ENCODE data around the gene LRIG3. TPM values are rescaled to one million over a fixed set of nuclear protein-coding genes. Genes with fewer than 3 reads are reported as not detected.

The LRIG3 gene
- total RNA-seq, 4 donors from 2014 or later: 42.4 to 56.5 (median 50.4) TPM

GRCh38 chr12:58883576-58884334, 36.5 kb downstream of the LRIG3 start:
- Histone ChIP-seq H3K9me3 (no peaks in the 10 kb centered on the region), H3K4me1 (peaks cover 0 to 64% (median 58%) of the 10 kb centered on the region in 4 donors), H3K27ac (replicated peaks in 1 of 4) (peak overlapping the region in 1 of 4 donors; percentile 37), H3K4me3 (no peak overlapping the region), H3K36me3 (peaks cover 34 to 95% (median 55%) of the 10 kb centered on the region in 4 donors), H3K27me3 (no peaks in the 10 kb centered on the region)
- DNase-seq (ENCODE audit: extremely low spot score): no peak
- 51% methylated on average over 3 of the region's 3 CpGs for WGBS
- no peak for TF ChIP-seq CTCF (IDR thresholded peaks at IDR 0.05)
- no peak for TF ChIP-seq POLR2AphosphoS5 (IDR thresholded peaks at IDR 0.05)
- no peak for TF ChIP-seq EP300 (IDR thresholded peaks at IDR 0.05)
- TF ChIP-seq POLR2A (IDR thresholded peaks at IDR 0.05; ENCODE audit: low read depth): no peak
- intact Hi-C loops (cut with DNase I): loop anchor here (5.0 kb wide), 1 partner anchor 39 kb away; the partner anchor contains the start of gene LRIG3

GRCh38 chr12:58882826-58883225, 37.5 kb downstream of the LRIG3 start:
- Histone ChIP-seq H3K4me3 (no peak overlapping the region), H3K27me3 (no peaks in the 10 kb centered on the region), H3K36me3 (peaks cover 44 to 95% (median 60%) of the 10 kb centered on the region in 4 donors), H3K9me3 (no peaks in the 10 kb centered on the region), H3K4me1 (peaks cover 0 to 55% (median 49%) of the 10 kb centered on the region in 4 donors), H3K27ac (replicated peaks in 1 of 4) (peak overlapping the region; percentile 19 to 40 (median 31))
- 90% methylated on average over 2 of the region's 2 CpGs for WGBS
- no peak for TF ChIP-seq EP300 (IDR thresholded peaks at IDR 0.05)
- TF ChIP-seq POLR2AphosphoS5 (IDR thresholded peaks at IDR 0.05): no peak
- no peak for TF ChIP-seq CTCF (IDR thresholded peaks at IDR 0.05)
- no peak for TF ChIP-seq POLR2A (IDR thresholded peaks at IDR 0.05; ENCODE audit: low read depth)
- no peak for DNase-seq (ENCODE audit: extremely low spot score)
- intact Hi-C loops (cut with DNase I): loop anchor here (5.0 kb wide), 1 partner anchor 39 kb away; the partner anchor contains the start of gene LRIG3

- H3K4me3 ChIP-seq: no peak overlapping the region
- H3K9me3 ChIP-seq: no peaks in the 10 kb centered on the region
- peak overlapping the region in 2 of 4 donors; percentile 37 to 40 for H3K27ac ChIP-seq (replicated peaks in 1 of 4)
- WGBS: 47% methylated on average over 4 of the region's 4 CpGs
- H3K27me3 ChIP-seq: no peaks in the 10 kb centered on the region
- no peak for TF ChIP-seq EP300 (IDR thresholded peaks at IDR 0.05)
- intact Hi-C loops (cut with DNase I): loop anchor here (5.0 kb wide), 1 partner anchor 40 kb away; the partner anchor contains the start of gene LRIG3
- peaks cover 0 to 47% (median 42%) of the 10 kb centered on the region in 4 donors for H3K4me1 ChIP-seq
- no peak for DNase-seq (ENCODE audit: extremely low spot score)
- peaks cover 50 to 95% (median 64%) of the 10 kb centered on the region in 4 donors for H3K36me3 ChIP-seq
Observed at GRCh38 chr12:58881816-58882215, 38.5 kb downstream of the LRIG3 start.

- H3K27ac ChIP-seq (replicated peaks in 1 of 4): peak overlapping the region in 1 of 4 donors; percentile 3
- DNase-seq (ENCODE audit: extremely low spot score): no peak
- no peak for TF ChIP-seq POLR2AphosphoS5 (IDR thresholded peaks at IDR 0.05)
- no peak for TF ChIP-seq EP300 (IDR thresholded peaks at IDR 0.05)
- no peak for TF ChIP-seq CTCF (IDR thresholded peaks at IDR 0.05)
- H3K9me3 ChIP-seq: no peaks in the 10 kb centered on the region
- peaks cover 52 to 95% (median 67%) of the 10 kb centered on the region in 4 donors for H3K36me3 ChIP-seq
- WGBS: 81% methylated on average over 7 of the region's 7 CpGs
- intact Hi-C loops (cut with DNase I): loop anchor here (5.0 kb wide), 1 partner anchor 42 kb away; the partner anchor contains the start of gene LRIG3
- no peak overlapping the region for H3K4me3 ChIP-seq
- no peaks in the 10 kb centered on the region for H3K27me3 ChIP-seq
- H3K4me1 ChIP-seq: peaks cover 0 to 47% (median 42%) of the 10 kb centered on the region in 4 donors
Observed at GRCh38 chr12:58880639-58881038, 39.7 kb downstream of the LRIG3 start.

GRCh38 chr12:58877243-58877743, 43.0 kb downstream of the LRIG3 start:
- Histone ChIP-seq H3K27me3 (no peaks in the 10 kb centered on the region), H3K27ac (replicated peaks in 1 of 4) (no peak overlapping the region), H3K9me3 (no peaks in the 10 kb centered on the region), H3K4me1 (peaks cover 0 to 21% (median 14%) of the 10 kb centered on the region in 4 donors), H3K36me3 (peaks cover 68 to 96% (median 85%) of the 10 kb centered on the region in 4 donors), H3K4me3 (no peak overlapping the region)
- DNase-seq (ENCODE audit: extremely low spot score): no peak
- intact Hi-C loops (cut with DNase I): no loop called here
- TF ChIP-seq POLR2AphosphoS5 (IDR thresholded peaks at IDR 0.05) (no peak), CTCF (IDR thresholded peaks at IDR 0.05) (no peak), POLR2A (IDR thresholded peaks at IDR 0.05; ENCODE audit: low read depth) (no peak), EP300 (IDR thresholded peaks at IDR 0.05) (no peak)
- 76% methylated on average over 15 of the region's 15 CpGs for WGBS
